PC-3 (cell line): ENCODE measurements around the gene ASB13. TPM values are rescaled to one million over a fixed set of nuclear protein-coding genes. Genes with fewer than 3 reads are reported as not detected.

Experiments
- ATAC-seq: fragments of 200-7000 bp; cut with Tn5 transposase; 2 replicates; pipeline ENCODE4 v1.9.1; 2020; ENCODE audit warnings: mild to moderate bottlenecking, moderate library complexity
- BruUV-seq: library from RNA; stranded (reverse); fragments of 400-500 nt; replicated peaks from 2 replicates; lab custom pipeline; 2021; lab: Mats Ljungman, UMichigan
- CTCF ChIA-PET: fragments of 300-600 bp; sonication (Branson Sonifier 250); formaldehyde crosslinking; loops from one replicate; lab custom pipeline; 2022; ENCODE audit warnings: antibody characterized with exemption; lab: Charles Lee
- POLR2A ChIA-PET: fragments of 300-600 bp; sonication (Branson Sonifier 250); formaldehyde crosslinking; loops from one replicate; lab custom pipeline; 2022; ENCODE audit warnings: antibody characterized with exemption; ENCODE audit not compliant: unreplicated experiment; lab: Charles Lee
- DNase-seq: peaks from one replicate; pipeline ENCODE4 v3.0.0-alpha.2; 2015
- H2AFZ ChIP-seq: fragments of 300-600 bp; sonication (generic); 2 replicates; pipeline ENCODE4 v1.6.0; 2016; ENCODE audit warnings: antibody characterized with exemption, low read length
- H3F3A ChIP-seq: fragments of 300-600 bp; sonication (generic); one replicate; pipeline ENCODE4 v1.6.0; 2017; ENCODE audit warnings: antibody characterized with exemption, low read length, control low read depth, mild to moderate bottlenecking; ENCODE audit not compliant: unreplicated experiment
- H3K27ac ChIP-seq: fragments of 300-600 bp; sonication (generic); 2 replicates; pipeline ENCODE4 v1.5.1; 2016; ENCODE audit warnings: mild to moderate bottlenecking, low read length
- H3K27me3 ChIP-seq: fragments of 300-600 bp; sonication (generic); 2 replicates; pipeline ENCODE4 v1.6.1; 2016; ENCODE audit warnings: low read length, mixed read lengths
- H3K36me3 ChIP-seq: fragments of 300-600 bp; sonication (generic); 2 replicates; pipeline ENCODE4 v1.6.1; 2016; ENCODE audit warnings: low read depth, mixed run types, low read length, mixed read lengths
- H3K4me1 ChIP-seq: fragments of 300-600 bp; sonication (generic); 2 replicates; pipeline ENCODE4 v1.5.1; 2016; ENCODE audit warnings: low read length; ENCODE audit not compliant: insufficient read depth
- H3K4me2 ChIP-seq: fragments of 300-600 bp; sonication (generic); 2 replicates; pipeline ENCODE4 v1.6.0; 2016; ENCODE audit warnings: low read length
- H3K4me3 ChIP-seq: fragments of 300-600 bp; sonication (generic); 2 replicates; pipeline ENCODE4 v1.5.1; 2016; ENCODE audit warnings: mild to moderate bottlenecking, low read length, mixed read lengths
- H3K79me2 ChIP-seq: fragments of 300-600 bp; sonication (generic); 2 replicates; pipeline ENCODE4 v1.6.1; 2017; ENCODE audit warnings: low read length, mixed read lengths
- H3K9ac ChIP-seq: fragments of 300-600 bp; sonication (generic); 2 replicates; pipeline ENCODE4 v1.6.0; 2016; ENCODE audit warnings: mild to moderate bottlenecking, low read length
- H3K9me2 ChIP-seq: fragments of 300-600 bp; sonication (generic); replicated peaks from 2 replicates; pipeline ENCODE4 v1.6.1; 2016; ENCODE audit warnings: mixed run types, low read length, mixed read lengths
- H3K9me3 ChIP-seq: fragments of 300-600 bp; sonication (generic); 2 replicates; pipeline ENCODE4 v1.6.1; 2016; ENCODE audit warnings: low read length, mixed read lengths
- H4K20me1 ChIP-seq: fragments of 300-600 bp; sonication (generic); 2 replicates; pipeline ENCODE4 v1.6.1; 2016; ENCODE audit warnings: low read length, mixed read lengths
- CTCF ChIP-seq: fragments of 300-600 bp; sonication (generic); conservative IDR thresholded peaks from 2 replicates; pipeline ENCODE4 v1.5.1; 2017; ENCODE audit warnings: antibody characterized with exemption, low read depth, mild to moderate bottlenecking, low read length
- EZH2 ChIP-seq: fragments of 300-600 bp; sonication (generic); IDR thresholded peaks from one replicate; pipeline ENCODE4 v1.6.1; 2017; ENCODE audit warnings: antibody characterized with exemption, mild to moderate bottlenecking, low read length; ENCODE audit not compliant: unreplicated experiment
- EZH2phosphoT487 ChIP-seq: fragments of 300-600 bp; sonication (generic); IDR thresholded peaks from 2 replicates; pipeline ENCODE4 v1.6.1; 2018; ENCODE audit warnings: mild to moderate bottlenecking, antibody characterized with exemption, low read length, borderline replicate concordance
- intact Hi-C: fragments of 100-400 bp; cut with micrococcal nuclease; formaldehyde crosslinking; loops from 2 replicates; pipeline ENCODE4 v1.9.0; 2023
- total RNA-seq: library from RNA; depleted of rRNA; stranded (reverse); fragments of >200 nt; gene quantifications from 2 replicates; pipeline ENCODE4 v1.2.3, GENCODE V29; 2014

Gene ASB13
- total RNA-seq, 1 experiment from 2014 or later = 6.6 TPM

DNA sequence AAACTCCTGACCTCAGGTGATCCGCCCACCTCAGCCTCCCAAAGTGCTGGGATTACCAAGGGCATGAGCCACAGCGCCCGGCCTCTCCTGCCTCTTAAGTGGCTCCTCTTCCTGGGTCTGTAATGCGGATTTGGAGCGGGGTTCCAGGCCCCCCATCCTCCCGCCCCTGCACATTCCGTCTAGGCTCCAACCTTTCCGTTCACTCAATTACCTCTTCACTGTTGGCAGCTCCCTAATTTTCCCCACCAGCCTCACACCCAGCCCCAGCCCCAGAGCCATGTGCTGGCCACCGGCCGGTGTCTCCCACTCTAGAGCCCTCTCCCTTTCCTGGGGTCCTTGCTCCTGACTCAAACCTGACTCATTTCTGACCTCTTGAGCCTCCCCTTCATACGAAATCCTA, 16.6 kb downstream of the ASB13 start:
- DNase-seq (no peak), ATAC-seq (no peak)
- Histone ChIP-seq H4K20me1 (no peaks in the 10 kb centered on the region), H3K9me2 (no peaks in the 10 kb centered on the region), H3K79me2 (no peaks in the 10 kb centered on the region), H3K9ac (no peak overlapping the region), H2AFZ (no peak overlapping the region), H3K4me3 (no peak overlapping the region), H3K4me1 (no peaks in the 10 kb centered on the region; the same call in 1 of the 2 replicates), H3K27me3 (no peaks in the 10 kb centered on the region), H3K36me3 (no peaks in the 10 kb centered on the region), H3K27ac (no peak overlapping the region), H3K9me3 (no peaks in the 10 kb centered on the region), H3F3A (no peaks in the 10 kb centered on the region), H3K4me2 (no peak overlapping the region)
- CTCF ChIA-PET = no interaction called here
- intact Hi-C loops = no loop called here
- no peak for TF ChIP-seq CTCF
- TF ChIP-seq EZH2 = no peak
- no peak for TF ChIP-seq EZH2phosphoT487
- no TSS peak for BruUV-seq
- POLR2A ChIA-PET = no interaction called here

- ATAC-seq (no peak), DNase-seq (no peak)
- ChIA-PET POLR2A (no interaction called here), CTCF (no interaction called here)
- intact Hi-C loops = no loop called here
- H4K20me1 ChIP-seq = no peaks in the 10 kb centered on the region
- no TSS peak for BruUV-seq
- H3K36me3 ChIP-seq = no peaks in the 10 kb centered on the region
- no peak overlapping the region for H3K9ac ChIP-seq
- TF ChIP-seq CTCF = no peak
- TF ChIP-seq EZH2phosphoT487 = no peak
- TF ChIP-seq EZH2 = no peak
- no peaks in the 10 kb centered on the region for H3K9me3 ChIP-seq
- H3K27me3 ChIP-seq = no peaks in the 10 kb centered on the region
- H3K4me3 ChIP-seq = no peak overlapping the region
- no peak overlapping the region for H3K4me2 ChIP-seq
- no peak overlapping the region for H2AFZ ChIP-seq
- H3K4me1 ChIP-seq = no peaks in the 10 kb centered on the region
- no peaks in the 10 kb centered on the region for H3K79me2 ChIP-seq
- H3K27ac ChIP-seq = no peak overlapping the region
- H3F3A ChIP-seq = no peaks in the 10 kb centered on the region
- H3K9me2 ChIP-seq = no peaks in the 10 kb centered on the region
These were observed 17.6 kb downstream of the ASB13 start for GRCh38 chr10:5648494-5649457.
